ENCODE data around the gene COPB1.

GRCh38 chr11:14454861-14455632 is 44.6 kb downstream of the COPB1 start:
- TF ChIP-seq LEF1 (IDR thresholded peaks at IDR 0.05; ENCODE audit: borderline replicate concordance) (no peak), ELF4 (IDR thresholded peaks at IDR 0.05) (no peak), FOXM1 (IDR thresholded peaks at IDR 0.05; ENCODE audit: borderline replicate concordance) (no peak), TARDBP (IDR thresholded peaks at IDR 0.05) (no peak), NFRKB (IDR thresholded peaks at IDR 0.05) (no peak), FOXA1 (IDR thresholded peaks at IDR 0.05) (no peak), SP1 (IDR thresholded peaks at IDR 0.05) (no peak), CTBP1 (IDR thresholded peaks at IDR 0.05; ENCODE audit: borderline replicate concordance) (no peak), FOXK2 (IDR thresholded peaks at IDR 0.05) (no peak), L3MBTL2 (conservative IDR thresholded peaks at IDR 0.05) (no peak), BHLHE40 (IDR thresholded peaks at IDR 0.05; ENCODE audit: borderline replicate concordance) (no peak), ZNF384 (IDR thresholded peaks at IDR 0.05) (peak; percentile 98)

Data from HEK293T (cell line).